Measurements from ENCODE around the gene KLC4. TPM values are rescaled to one million over a fixed set of nuclear protein-coding genes. Genes with fewer than 3 reads are reported as not detected.

Gene KLC4
- 14.0 and 16.6 TPM in 2 replicates for total RNA-seq

DNA sequence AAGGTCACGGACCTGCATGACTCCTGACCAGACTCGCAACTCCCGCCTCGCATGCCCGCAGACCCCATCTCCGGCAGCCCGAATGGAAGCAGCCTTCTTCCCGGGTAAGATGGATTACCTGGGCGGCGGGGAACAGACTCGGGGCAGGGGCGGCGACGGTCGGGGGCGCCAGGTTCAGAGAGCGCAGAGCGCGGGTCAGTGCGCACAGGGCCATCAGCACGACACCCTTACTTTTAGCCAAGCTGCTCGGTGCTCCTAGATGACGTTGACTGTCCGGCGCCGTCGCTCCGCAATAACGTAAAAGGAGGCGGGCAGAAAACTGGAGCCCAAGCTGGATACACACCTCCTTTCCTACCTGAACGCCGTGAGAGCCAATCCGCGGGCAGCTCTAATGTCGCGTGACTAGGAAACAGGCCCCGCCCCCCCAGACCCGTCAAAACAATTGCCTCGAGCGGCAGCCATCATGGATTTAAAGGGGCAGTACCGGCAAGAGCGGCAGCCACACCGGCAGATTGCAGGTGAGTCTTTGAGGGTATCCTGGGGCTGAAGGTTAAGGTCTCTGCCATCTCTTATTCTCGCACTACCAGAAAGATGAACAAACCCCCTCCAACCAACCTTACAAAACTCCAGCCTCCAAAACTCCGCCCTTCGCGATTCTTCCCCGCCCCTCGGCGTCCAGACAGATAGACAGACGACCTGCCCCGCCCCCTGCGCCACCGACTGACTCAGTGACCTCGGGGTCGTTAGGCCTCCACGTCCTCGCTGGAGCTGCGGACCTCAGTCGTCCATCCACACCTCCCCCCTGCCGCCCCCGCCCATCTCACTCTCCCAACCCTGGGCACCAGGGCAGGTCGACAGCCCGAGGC, at the start of gene KLC4, which contains the start of gene MRPL2:
TSS of gene KLC4 (plus strand) at position 464 of the 866 bp plus-strand sequence. CDS start 1,705 bp downstream, outside the sequence.
TSS of gene MRPL2 (minus strand) at position 267 of the 866 bp plus-strand sequence. CDS start at position 214, 53 bp downstream.

DNA sequence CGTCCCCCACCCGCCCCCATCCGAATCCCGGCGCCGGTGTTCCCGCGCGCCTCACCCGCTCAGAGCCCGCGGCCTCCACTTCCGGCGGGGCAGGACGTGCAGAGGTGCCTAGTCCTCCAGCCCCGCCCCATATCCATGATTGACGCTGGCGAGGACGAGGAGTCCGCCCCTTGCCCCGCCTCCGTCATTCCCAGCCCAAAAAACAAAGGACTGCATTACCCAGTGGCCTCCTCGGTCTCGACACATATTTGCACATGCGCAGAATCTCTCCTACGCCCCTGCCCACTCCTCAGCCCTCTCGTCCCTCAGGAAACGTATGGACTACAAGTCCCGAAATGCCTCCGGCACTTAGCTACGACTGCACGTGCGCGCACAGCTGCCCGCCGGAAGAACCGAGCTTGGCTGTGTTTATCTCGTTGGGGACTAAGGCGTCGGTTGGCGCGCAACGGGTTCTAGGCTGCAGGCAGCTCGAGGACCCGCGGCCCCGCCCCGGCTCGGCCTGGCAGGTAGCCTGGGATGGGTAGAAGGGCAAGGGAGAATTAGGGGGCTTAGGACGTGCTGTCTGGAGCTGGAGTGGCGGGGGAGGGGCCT, 45.5 kb upstream of the KLC4 start, which contains the start of the genes KLHDC3 and MEA1:
TSS of gene KLHDC3 (plus strand) at position 407 of the 591 bp plus-strand sequence. CDS start 2,944 bp downstream, outside the sequence.
TSS of gene MEA1 (minus strand) at position 104 of the 591 bp plus-strand sequence. CDS start 133 bp downstream, outside the sequence.

DNA sequence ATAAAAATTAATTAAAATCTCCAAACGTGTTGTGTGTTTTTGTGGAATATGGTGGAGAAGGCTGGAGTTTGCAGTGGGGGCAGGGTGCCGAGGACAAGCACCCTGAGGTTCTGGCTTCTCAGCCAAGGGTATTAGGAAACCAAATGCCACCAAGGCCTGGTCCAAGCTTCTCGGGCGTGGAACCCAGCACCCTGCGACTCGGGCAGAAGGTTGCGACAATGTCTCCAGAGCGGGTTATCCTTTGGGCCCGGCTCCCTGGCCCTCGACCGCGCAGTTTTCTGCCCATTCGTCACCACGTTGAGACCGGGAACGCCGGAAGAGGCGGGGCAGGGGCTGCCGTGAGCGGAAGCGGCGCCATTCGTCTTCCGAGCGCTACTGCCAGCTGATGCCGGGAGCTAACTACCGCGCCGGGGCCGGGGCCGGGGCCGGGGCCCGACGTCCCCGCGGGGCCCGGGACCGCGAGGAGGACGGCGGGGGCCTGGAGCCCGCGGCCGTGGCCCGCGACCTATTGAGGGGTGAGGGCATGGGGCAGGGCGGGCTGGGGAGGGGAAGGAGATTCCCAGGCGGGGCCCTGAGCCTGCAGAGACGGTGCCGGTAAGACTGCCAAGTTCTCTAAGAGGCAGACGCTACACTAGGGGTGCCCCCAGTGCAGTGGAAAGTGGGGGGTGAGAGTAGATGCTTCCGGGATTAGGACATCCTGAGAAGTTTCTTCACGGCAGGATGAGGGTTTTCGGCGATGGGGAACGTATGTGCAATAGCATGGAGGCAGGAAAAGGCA, 38.0 kb upstream of the KLC4 start, which contains the start of gene RRP36:
TSS of gene RRP36 (plus strand) at position 354 of the 778 bp plus-strand sequence. CDS start at position 386, 32 bp downstream.

DNA sequence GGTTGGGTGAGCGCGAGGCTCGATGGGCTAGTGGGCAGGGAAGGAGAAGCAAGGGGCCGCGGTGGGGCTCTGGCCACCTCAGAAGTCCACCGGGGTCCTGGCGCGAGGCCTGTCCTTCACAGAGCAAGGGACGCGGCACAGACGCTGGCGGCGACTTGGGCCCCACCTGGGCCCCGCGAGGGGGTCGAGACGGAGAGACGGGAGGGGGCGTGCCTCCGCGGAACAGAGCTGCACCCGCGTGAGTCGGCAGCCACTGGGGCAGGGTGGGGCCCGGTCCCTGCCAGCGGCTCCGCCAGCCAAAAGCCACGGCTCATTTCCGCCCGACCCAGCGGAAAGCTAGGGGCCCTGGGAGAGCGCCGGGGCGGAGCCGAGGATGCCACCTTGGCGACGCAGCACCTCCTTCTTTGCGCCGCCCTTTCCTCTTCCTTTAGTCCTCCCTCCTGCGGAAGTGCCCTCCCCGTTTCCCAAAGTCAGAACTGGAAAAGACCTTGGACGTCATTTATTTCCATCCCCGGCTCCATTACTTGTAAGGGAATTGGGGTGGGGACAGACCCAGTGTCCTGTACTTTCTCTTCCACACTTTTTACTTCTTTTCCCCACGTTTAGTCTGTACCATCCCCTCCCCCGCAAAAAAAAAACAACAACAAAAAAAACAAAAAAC, 5.8 kb upstream of the KLC4 start, which contains the start of gene CUL7:
TSS of gene CUL7 (minus strand) at position 307 of the 661 bp plus-strand sequence. CDS start 1,063 bp downstream, outside the sequence.

DNA sequence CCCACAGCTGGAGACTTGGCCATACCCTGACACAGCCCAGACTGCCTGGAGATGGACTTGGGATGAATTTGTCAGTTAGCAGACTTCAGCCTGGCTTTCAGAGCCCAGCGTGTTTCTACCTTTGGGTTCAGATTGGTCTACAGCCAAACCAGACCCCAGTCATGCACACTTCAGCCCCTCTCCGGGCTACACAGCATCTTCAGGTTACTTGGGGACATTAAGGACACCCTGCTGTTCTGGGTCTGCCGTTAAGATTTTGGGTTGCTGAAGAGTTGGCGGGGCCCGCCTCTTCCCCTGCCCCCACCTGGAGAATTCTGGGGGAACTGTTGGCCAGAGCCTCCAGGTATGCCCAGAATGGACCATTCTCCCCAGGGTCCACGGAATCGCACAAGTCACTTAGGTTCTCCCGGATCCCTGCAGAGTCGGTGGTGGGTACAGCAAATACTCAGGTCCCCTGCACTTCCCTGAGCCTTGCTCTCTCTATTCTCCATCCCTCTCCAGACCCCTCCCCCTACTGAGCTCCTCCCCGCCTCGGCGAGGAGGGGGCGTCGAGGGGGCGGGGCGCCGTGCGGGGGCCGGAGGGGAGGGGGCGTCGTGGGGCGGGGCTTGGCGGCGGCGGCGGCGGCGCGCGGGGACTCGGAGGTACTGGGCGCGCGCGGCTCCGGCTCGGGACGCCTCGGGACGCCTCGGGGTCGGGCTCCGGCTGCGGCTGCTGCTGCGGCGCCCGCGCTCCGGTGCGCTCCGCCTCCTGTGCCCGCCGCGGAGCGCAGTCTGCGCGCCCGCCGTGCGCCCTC, 16.4 kb downstream of the KLC4 start, which contains the start of gene PTK7:
TSS of gene PTK7 (plus strand) at position 645 of the 794 bp plus-strand sequence. CDS start 175 bp downstream, outside the sequence.

Other genes starting within 250 kb of the KLC4 start
- gene RPL7L1, start 180.0 kb upstream of the KLC4 start, total RNA-seq, result 140 and 154 TPM in 2 replicates
- gene PTCRA, start 143.6 kb upstream of the KLC4 start, total RNA-seq, result not detected in 2 replicates
- 17.1 and 42.9 TPM in 2 replicates for gene CNPY3, start 130.2 kb upstream of the KLC4 start, total RNA-seq
- gene GNMT, start 98.9 kb upstream of the KLC4 start, total RNA-seq, result 0.34 TPM in 1 of 2 replicates, not detected in the other
- 43.1 and 59.4 TPM in 2 replicates for gene PEX6, start 80.5 kb upstream of the KLC4 start, total RNA-seq
- gene PPP2R5D, start 75.1 kb upstream of the KLC4 start, total RNA-seq, result 18.5 and 27.2 TPM in 2 replicates
- 34.1 and 52.6 TPM in 2 replicates for gene MEA1, start 45.7 kb upstream of the KLC4 start, total RNA-seq
- 52.4 and 53.3 TPM in 2 replicates for gene KLHDC3, start 45.4 kb upstream of the KLC4 start, total RNA-seq
- gene RRP36, start 38.0 kb upstream of the KLC4 start, total RNA-seq, result 85.1 and 91.3 TPM in 2 replicates
- 21.9 and 23.6 TPM in 2 replicates for gene CUL7, start 5.8 kb upstream of the KLC4 start, total RNA-seq
- gene MRPL2, start 197 bp upstream of the KLC4 start, total RNA-seq, result 21.8 and 40.3 TPM in 2 replicates
- 68.4 and 143 TPM in 2 replicates for gene PTK7, start 16.7 kb downstream of the KLC4 start, total RNA-seq
- gene SRF, start 111.6 kb downstream of the KLC4 start, total RNA-seq, result 33.5 and 34.2 TPM in 2 replicates
- gene CUL9, start 122.6 kb downstream of the KLC4 start, total RNA-seq, result 30.8 and 54.0 TPM in 2 replicates
- gene DNPH1, start 169.8 kb downstream of the KLC4 start, total RNA-seq, result 36.7 and 45.8 TPM in 2 replicates
- gene TTBK1, start 183.8 kb downstream of the KLC4 start, total RNA-seq, result not detected in 2 replicates
- gene SLC22A7, start 238.6 kb downstream of the KLC4 start, total RNA-seq, result not detected in 2 replicates
- not detected in 2 replicates for gene CRIP3, start 249.2 kb downstream of the KLC4 start, total RNA-seq